ENCODE data around the gene ADAM15. TPM values are rescaled to one million over a fixed set of nuclear protein-coding genes. Genes with fewer than 3 reads are reported as not detected.

ADAM15 gene
- total RNA-seq, 1 experiment from 2014 or later, result 38.4 TPM

DNA sequence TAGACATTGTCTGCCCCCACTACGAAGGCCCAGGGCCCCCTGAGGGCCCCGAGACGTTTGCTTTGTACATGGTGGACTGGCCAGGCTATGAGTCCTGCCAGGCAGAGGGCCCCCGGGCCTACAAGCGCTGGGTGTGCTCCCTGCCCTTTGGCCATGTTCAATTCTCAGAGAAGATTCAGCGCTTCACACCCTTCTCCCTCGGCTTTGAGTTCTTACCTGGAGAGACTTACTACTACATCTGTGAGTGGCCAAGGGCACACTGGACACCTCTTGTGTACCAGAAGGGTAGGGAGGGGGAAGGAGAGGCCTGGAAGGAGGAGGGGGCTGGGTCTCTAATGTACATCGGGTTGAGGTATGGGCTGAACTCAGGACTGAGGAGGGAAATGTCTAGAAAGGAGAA, 15.7 kb downstream of the ADAM15 start (continued):
- TF ChIP-seq, protein P1, sequence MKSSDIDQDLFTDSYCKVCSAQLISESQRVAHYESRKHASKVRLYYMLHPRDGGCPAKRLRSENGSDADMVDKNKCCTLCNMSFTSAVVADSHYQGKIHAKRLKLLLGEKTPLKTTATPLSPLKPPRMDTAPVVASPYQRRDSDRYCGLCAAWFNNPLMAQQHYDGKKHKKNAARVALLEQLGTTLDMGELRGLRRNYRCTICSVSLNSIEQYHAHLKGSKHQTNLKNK (CRISPR knock-in tag; IDR thresholded peaks at IDR 0.05), result no peak
- no peak for TF ChIP-seq ZNF317 (CRISPR knock-in tag; IDR thresholded peaks at IDR 0.05; ENCODE audit: borderline replicate concordance, low read depth)
- TF ChIP-seq NFYB (CRISPR knock-in tag; conservative IDR thresholded peaks at IDR 0.05; ENCODE audit: low read depth), result no peak
- TF ChIP-seq, protein P2, sequence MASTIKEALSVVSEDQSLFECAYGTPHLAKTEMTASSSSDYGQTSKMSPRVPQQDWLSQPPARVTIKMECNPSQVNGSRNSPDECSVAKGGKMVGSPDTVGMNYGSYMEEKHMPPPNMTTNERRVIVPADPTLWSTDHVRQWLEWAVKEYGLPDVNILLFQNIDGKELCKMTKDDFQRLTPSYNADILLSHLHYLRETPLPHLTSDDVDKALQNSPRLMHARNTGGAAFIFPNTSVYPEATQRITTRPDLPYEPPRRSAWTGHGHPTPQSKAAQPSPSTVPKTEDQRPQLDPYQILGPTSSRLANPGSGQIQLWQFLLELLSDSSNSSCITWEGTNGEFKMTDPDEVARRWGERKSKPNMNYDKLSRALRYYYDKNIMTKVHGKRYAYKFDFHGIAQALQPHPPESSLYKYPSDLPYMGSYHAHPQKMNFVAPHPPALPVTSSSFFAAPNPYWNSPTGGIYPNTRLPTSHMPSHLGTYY (CRISPR knock-in tag; IDR thresholded peaks at IDR 0.05), result no peak
- no peak for TF ChIP-seq CBFB (CRISPR knock-in tag; IDR thresholded peaks at IDR 0.05; ENCODE audit: low read depth)
- TF ChIP-seq, protein P3, sequence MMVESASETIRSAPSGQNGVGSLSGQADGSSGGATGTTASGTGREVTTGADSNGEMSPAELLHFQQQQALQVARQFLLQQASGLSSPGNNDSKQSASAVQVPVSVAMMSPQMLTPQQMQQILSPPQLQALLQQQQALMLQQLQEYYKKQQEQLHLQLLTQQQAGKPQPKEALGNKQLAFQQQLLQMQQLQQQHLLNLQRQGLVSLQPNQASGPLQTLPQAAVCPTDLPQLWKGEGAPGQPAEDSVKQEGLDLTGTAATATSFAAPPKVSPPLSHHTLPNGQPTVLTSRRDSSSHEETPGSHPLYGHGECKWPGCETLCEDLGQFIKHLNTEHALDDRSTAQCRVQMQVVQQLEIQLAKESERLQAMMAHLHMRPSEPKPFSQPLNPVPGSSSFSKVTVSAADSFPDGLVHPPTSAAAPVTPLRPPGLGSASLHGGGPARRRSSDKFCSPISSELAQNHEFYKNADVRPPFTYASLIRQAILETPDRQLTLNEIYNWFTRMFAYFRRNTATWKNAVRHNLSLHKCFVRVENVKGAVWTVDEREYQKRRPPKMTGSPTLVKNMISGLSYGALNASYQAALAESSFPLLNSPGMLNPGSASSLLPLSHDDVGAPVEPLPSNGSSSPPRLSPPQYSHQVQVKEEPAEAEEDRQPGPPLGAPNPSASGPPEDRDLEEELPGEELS (CRISPR knock-in tag; IDR thresholded peaks at IDR 0.05), result no peak
- no peak for TF ChIP-seq ZNF263 (CRISPR knock-in tag; IDR thresholded peaks at IDR 0.05; ENCODE audit: low read depth)

DNA sequence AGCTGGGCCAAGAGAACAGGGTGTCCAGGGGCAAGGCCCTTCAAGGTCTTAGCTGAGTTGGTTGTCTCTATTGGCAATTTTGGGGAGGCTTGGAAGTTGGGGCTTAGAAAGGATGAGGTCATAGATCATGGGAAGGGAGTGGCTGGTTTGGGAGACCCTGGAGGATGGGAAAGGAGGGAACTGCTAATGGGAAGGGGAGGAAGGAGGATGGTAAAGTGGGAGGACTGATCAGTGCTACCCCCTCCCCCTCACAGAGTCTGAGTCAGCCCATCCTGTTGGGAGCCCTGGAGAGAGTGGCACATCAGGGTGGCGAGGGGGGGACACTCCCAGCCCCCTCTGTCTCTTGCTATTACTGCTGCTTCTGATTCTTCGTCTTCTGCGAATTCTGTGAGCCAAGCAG, 17.5 kb downstream of the ADAM15 start:
- DNase-seq (ENCODE audit: low spot score) (no peak), ATAC-seq (no peak)
- no peak overlapping the region for H3K4me3 Mint-ChIP-seq
- peak overlapping the region; percentile 21; the same call in 1 of the 2 replicates for H3K27ac Mint-ChIP-seq
- ChIA-PET CTCF (interaction anchor here (1.2 to 2.1 kb wide), 2 partner anchors 17 kb away, joined by 5 to 12 read pairs; partner anchors contain the start of gene ADAM15), POLR2A (no interaction called here)
- H3K36me3 Mint-ChIP-seq, result peaks cover 24% of the 10 kb centered on the region
- no peaks in the 10 kb centered on the region for H3K9me3 Mint-ChIP-seq
- TF ChIP-seq, protein P4, sequence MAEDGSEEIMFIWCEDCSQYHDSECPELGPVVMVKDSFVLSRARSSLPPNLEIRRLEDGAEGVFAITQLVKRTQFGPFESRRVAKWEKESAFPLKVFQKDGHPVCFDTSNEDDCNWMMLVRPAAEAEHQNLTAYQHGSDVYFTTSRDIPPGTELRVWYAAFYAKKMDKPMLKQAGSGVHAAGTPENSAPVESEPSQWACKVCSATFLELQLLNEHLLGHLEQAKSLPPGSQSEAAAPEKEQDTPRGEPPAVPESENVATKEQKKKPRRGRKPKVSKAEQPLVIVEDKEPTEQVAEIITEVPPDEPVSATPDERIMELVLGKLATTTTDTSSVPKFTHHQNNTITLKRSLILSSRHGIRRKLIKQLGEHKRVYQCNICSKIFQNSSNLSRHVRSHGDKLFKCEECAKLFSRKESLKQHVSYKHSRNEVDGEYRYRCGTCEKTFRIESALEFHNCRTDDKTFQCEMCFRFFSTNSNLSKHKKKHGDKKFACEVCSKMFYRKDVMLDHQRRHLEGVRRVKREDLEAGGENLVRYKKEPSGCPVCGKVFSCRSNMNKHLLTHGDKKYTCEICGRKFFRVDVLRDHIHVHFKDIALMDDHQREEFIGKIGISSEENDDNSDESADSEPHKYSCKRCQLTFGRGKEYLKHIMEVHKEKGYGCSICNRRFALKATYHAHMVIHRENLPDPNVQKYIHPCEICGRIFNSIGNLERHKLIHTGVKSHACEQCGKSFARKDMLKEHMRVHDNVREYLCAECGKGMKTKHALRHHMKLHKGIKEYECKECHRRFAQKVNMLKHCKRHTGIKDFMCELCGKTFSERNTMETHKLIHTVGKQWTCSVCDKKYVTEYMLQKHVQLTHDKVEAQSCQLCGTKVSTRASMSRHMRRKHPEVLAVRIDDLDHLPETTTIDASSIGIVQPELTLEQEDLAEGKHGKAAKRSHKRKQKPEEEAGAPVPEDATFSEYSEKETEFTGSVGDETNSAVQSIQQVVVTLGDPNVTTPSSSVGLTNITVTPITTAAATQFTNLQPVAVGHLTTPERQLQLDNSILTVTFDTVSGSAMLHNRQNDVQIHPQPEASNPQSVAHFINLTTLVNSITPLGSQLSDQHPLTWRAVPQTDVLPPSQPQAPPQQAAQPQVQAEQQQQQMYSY (CRISPR knock-in tag; IDR thresholded peaks at IDR 0.05), result no peak
- TF ChIP-seq NR1H2 (CRISPR knock-in tag; IDR thresholded peaks at IDR 0.05) (no peak), RORB (CRISPR knock-in tag; IDR thresholded peaks at IDR 0.05) (no peak), HMGA2 (CRISPR knock-in tag; IDR thresholded peaks at IDR 0.05) (no peak), FOXJ3 (CRISPR knock-in tag; IDR thresholded peaks at IDR 0.05; ENCODE audit: borderline replicate concordance) (no peak)
- TF ChIP-seq, protein P5, sequence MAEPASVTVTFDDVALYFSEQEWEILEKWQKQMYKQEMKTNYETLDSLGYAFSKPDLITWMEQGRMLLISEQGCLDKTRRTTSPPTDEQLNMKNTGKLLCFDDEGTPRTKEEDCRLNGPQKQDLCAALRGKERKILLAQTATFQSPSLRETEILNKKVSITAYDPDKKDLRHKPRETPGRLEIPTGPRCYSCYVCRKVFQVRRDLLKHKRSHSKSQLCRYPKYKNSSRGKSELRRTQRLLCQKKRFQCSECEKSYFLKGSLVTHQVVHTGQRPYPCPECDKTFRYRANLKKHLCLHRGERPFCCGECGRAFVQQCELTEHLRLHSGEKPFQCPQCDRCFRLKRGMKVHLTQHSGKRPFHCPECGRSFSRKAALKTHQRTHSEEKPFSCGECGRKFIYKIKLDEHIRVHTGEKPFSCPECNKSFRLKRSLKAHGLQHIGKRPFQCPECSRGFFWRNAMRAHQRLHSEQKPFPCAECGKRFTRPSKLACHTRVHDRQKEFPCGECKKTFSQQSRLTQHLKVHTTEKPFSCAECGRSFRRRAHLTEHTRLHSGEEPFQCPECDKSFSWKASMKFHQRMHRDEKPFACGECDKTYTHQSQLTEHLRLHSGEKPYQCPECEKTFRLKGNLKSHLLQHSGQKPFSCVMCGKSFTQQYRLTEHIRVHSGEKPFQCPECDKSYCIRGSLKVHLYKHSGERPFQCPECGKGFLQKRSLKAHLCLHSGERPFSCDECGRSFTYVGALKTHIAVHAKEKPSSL (CRISPR knock-in tag; conservative IDR thresholded peaks at IDR 0.05), result no peak
- TF ChIP-seq, protein P6, sequence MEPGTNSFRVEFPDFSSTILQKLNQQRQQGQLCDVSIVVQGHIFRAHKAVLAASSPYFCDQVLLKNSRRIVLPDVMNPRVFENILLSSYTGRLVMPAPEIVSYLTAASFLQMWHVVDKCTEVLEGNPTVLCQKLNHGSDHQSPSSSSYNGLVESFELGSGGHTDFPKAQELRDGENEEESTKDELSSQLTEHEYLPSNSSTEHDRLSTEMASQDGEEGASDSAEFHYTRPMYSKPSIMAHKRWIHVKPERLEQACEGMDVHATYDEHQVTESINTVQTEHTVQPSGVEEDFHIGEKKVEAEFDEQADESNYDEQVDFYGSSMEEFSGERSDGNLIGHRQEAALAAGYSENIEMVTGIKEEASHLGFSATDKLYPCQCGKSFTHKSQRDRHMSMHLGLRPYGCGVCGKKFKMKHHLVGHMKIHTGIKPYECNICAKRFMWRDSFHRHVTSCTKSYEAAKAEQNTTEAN (CRISPR knock-in tag; IDR thresholded peaks at IDR 0.05), result no peak
- TF ChIP-seq, protein P7, sequence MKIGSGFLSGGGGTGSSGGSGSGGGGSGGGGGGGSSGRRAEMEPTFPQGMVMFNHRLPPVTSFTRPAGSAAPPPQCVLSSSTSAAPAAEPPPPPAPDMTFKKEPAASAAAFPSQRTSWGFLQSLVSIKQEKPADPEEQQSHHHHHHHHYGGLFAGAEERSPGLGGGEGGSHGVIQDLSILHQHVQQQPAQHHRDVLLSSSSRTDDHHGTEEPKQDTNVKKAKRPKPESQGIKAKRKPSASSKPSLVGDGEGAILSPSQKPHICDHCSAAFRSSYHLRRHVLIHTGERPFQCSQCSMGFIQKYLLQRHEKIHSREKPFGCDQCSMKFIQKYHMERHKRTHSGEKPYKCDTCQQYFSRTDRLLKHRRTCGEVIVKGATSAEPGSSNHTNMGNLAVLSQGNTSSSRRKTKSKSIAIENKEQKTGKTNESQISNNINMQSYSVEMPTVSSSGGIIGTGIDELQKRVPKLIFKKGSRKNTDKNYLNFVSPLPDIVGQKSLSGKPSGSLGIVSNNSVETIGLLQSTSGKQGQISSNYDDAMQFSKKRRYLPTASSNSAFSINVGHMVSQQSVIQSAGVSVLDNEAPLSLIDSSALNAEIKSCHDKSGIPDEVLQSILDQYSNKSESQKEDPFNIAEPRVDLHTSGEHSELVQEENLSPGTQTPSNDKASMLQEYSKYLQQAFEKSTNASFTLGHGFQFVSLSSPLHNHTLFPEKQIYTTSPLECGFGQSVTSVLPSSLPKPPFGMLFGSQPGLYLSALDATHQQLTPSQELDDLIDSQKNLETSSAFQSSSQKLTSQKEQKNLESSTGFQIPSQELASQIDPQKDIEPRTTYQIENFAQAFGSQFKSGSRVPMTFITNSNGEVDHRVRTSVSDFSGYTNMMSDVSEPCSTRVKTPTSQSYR (CRISPR knock-in tag; IDR thresholded peaks at IDR 0.05), result no peak
- TF ChIP-seq, protein P8, sequence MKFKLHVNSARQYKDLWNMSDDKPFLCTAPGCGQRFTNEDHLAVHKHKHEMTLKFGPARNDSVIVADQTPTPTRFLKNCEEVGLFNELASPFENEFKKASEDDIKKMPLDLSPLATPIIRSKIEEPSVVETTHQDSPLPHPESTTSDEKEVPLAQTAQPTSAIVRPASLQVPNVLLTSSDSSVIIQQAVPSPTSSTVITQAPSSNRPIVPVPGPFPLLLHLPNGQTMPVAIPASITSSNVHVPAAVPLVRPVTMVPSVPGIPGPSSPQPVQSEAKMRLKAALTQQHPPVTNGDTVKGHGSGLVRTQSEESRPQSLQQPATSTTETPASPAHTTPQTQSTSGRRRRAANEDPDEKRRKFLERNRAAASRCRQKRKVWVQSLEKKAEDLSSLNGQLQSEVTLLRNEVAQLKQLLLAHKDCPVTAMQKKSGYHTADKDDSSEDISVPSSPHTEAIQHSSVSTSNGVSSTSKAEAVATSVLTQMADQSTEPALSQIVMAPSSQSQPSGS (CRISPR knock-in tag; IDR thresholded peaks at IDR 0.05; ENCODE audit: borderline replicate concordance, low read depth), result no peak
- TF ChIP-seq, protein P9, sequence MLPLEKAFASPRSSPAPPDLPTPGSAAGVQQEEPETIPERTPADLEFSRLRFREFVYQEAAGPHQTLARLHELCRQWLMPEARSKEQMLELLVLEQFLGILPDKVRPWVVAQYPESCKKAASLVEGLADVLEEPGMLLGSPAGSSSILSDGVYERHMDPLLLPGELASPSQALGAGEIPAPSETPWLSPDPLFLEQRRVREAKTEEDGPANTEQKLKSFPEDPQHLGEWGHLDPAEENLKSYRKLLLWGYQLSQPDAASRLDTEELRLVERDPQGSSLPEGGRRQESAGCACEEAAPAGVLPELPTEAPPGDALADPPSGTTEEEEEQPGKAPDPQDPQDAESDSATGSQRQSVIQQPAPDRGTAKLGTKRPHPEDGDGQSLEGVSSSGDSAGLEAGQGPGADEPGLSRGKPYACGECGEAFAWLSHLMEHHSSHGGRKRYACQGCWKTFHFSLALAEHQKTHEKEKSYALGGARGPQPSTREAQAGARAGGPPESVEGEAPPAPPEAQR (CRISPR knock-in tag; IDR thresholded peaks at IDR 0.05), result no peak
- peaks cover 47% of the 10 kb centered on the region for H3K4me1 Mint-ChIP-seq
- peaks cover 19% of the 10 kb centered on the region for H3K27me3 Mint-ChIP-seq (ENCODE audit: low read depth)

Measured in WTC11 (cell line).